GM12878 (cell line): Measurements from ENCODE around the gene IGIP. TPM values are rescaled to one million over a fixed set of nuclear protein-coding genes. Genes with fewer than 3 reads are reported as not detected.

ENCODE experiments used
- ATAC-seq: fragments of 200-7000 bp; cut with Tn5 transposase; 3 replicates; pipeline ENCODE4 v1.9.1; 2020; ENCODE audit warnings: mild to moderate bottlenecking, moderate library complexity
- BruUV-seq: library from RNA; stranded (reverse); fragments of 400-500 nt; replicated peaks from 2 replicates; lab custom pipeline; 2021; lab: Mats Ljungman, UMichigan
- CTCF ChIA-PET: fragments of 300-600 bp; sonication (Branson Sonifier 250); formaldehyde crosslinking; extraction: SDS; loops from one replicate; lab custom pipeline; 2021; ENCODE audit warnings: inconsistent platforms; lab: Yijun Ruan, JAX
- POLR2A ChIA-PET: fragments of 350-600 bp; formaldehyde crosslinking; extraction: SDS; loops from one replicate; lab custom pipeline; 2021; ENCODE audit warnings: inconsistent platforms; lab: Charles Lee
- RAD21 ChIA-PET: fragments of 300-600 bp; sonication (Branson Sonifier 250); formaldehyde crosslinking; loops from one replicate; lab custom pipeline; 2023; ENCODE audit warnings: antibody characterized with exemption; ENCODE audit not compliant: unreplicated experiment; lab: Charles Lee
- SMC1A ChIA-PET: fragments of 300-600 bp; sonication (Branson Sonifier 250); formaldehyde crosslinking; loops from one replicate; lab custom pipeline; 2023; ENCODE audit not compliant: unreplicated experiment, uncharacterized antibody; lab: Charles Lee
- DNase-seq: peaks from one replicate; pipeline ENCODE4 v3.0.0-alpha.2; 2011; ENCODE audit warnings: low read depth, low spot score
- FAIRE-seq: peaks from 3 replicates; lab custom pipeline; 2011; peaks lifted over from hg19 to GRCh38; lab: Jason Lieb, UNC
- H2AFZ ChIP-seq: 2 replicates; pipeline ENCODE4 v1.6.0; 2011; ENCODE audit warnings: low read depth, low read length, control low read depth; ENCODE audit not compliant: control insufficient read depth
- H3K27ac ChIP-seq: 2 replicates; pipeline ENCODE4 v1.5.1; 2011; ENCODE audit warnings: control low read depth; ENCODE audit not compliant: control insufficient read depth, insufficient read depth
- H3K27me3 ChIP-seq, 2 experiments: replicated peaks in 1 of 2; 2 replicates each; pipeline versions ENCODE4 v1.6.0 to v1.6.1; 2011; ENCODE audit warnings: low read length in 1 of 2; ENCODE audit not compliant: control insufficient read depth in 2 of 2, insufficient read depth in 2 of 2
- H3K36me3 ChIP-seq, 2 experiments: 2 replicates each; pipeline ENCODE4 v1.5.1; 2011; ENCODE audit warnings: low read length in 1 of 2; ENCODE audit not compliant: control insufficient read depth in 2 of 2, insufficient read depth in 2 of 2
- H3K4me1 ChIP-seq: 2 replicates; pipeline ENCODE4 v1.6.1; 2011; ENCODE audit warnings: mild to moderate bottlenecking, low read length, moderate library complexity, mixed read lengths; ENCODE audit not compliant: control insufficient read depth, insufficient read depth
- H3K4me2 ChIP-seq: 2 replicates; pipeline ENCODE4 v1.6.0; 2011; ENCODE audit warnings: control low read depth; ENCODE audit not compliant: control insufficient read depth, insufficient read depth
- H3K4me3 ChIP-seq: fragments of 200-600 bp; sonication (generic); 2 replicates; pipeline ENCODE4 v1.5.1; 2016
- H3K79me2 ChIP-seq: 2 replicates; pipeline ENCODE4 v1.6.0; 2011; ENCODE audit warnings: low read length; ENCODE audit not compliant: control insufficient read depth, insufficient read depth
- H3K9ac ChIP-seq: 2 replicates; pipeline ENCODE4 v1.8.0; 2011; ENCODE audit warnings: low read length, control low read depth, mixed read lengths; ENCODE audit not compliant: control insufficient read depth, insufficient read depth
- H3K9me3 ChIP-seq: replicated peaks from 3 replicates; pipeline ENCODE4 v1.5.1; 2011; ENCODE audit warnings: mild to moderate bottlenecking, low read length; ENCODE audit not compliant: control insufficient read depth, insufficient read depth
- H4K20me1 ChIP-seq: 2 replicates; pipeline ENCODE4 v1.6.0; 2011; ENCODE audit not compliant: control insufficient read depth, insufficient read depth
- CBFB ChIP-seq: IDR thresholded peaks from 2 replicates; pipeline ENCODE4 v1.6.1; 2016; ENCODE audit warnings: antibody characterized with exemption, low read depth
- E2F8 ChIP-seq: fragments of 450-650 bp; IDR thresholded peaks from 2 replicates; pipeline ENCODE4 v1.6.1; 2018; ENCODE audit warnings: mild to moderate bottlenecking, low read depth, moderate library complexity; ENCODE audit not compliant: partially characterized antibody
- ETV6 ChIP-seq, 2 experiments: fragments of 450-650 bp in 1 of 2; IDR thresholded peaks in 1 of 2; conservative IDR thresholded peaks in 1 of 2; 2 replicates each; pipeline ENCODE4 v1.6.1; 2014; ENCODE audit warnings: antibody characterized with exemption in 1 of 2, borderline replicate concordance in 1 of 2, low read depth in 1 of 2, mild to moderate bottlenecking in 1 of 2, moderate library complexity in 1 of 2
- NR2C2 ChIP-seq: IDR thresholded peaks from 2 replicates; pipeline ENCODE4 v1.6.1; 2011; ENCODE audit warnings: borderline replicate concordance, low read depth; ENCODE audit not compliant: control insufficient read depth, insufficient read length
- NR2F1 ChIP-seq: fragments of 450-650 bp; conservative IDR thresholded peaks from 2 replicates; pipeline ENCODE4 v1.6.1; 2017; ENCODE audit warnings: mild to moderate bottlenecking
- POLR2AphosphoS2 ChIP-seq: IDR thresholded peaks from 2 replicates; pipeline ENCODE4 v1.6.1; 2011; ENCODE audit warnings: low read depth, mild to moderate bottlenecking, low read length, improper control_type of control experiment, moderate library complexity
- SIN3A ChIP-seq: IDR thresholded peaks from 2 replicates; pipeline ENCODE4 v1.6.1; 2012; ENCODE audit warnings: low read depth, low read length, improper control_type of control experiment
- TBL1XR1 ChIP-seq: IDR thresholded peaks from 2 replicates; pipeline ENCODE4 v1.6.1; 2012; ENCODE audit warnings: low read depth, low read length, improper control_type of control experiment
- ZBTB40 ChIP-seq: fragments of 450-650 bp; IDR thresholded peaks from 2 replicates; pipeline ENCODE4 v1.6.1; 2016; ENCODE audit warnings: mild to moderate bottlenecking, moderate library complexity, borderline replicate concordance
- ZNF687 ChIP-seq: fragments of 450-650 bp; IDR thresholded peaks from 2 replicates; pipeline ENCODE4 v1.6.1; 2017; ENCODE audit warnings: mild to moderate bottlenecking, moderate library complexity
- WGBS: methylation state at CpG from one replicate; pipeline ENCODE4 v1.1.6; 2016; ENCODE audit warnings: low lambda C conversion rate; ENCODE audit not compliant: insufficient replicate concordance, insufficient coverage; ENCODE audit errors: missing lambda C conversion rate; 5-methylcytosine and 5-hydroxymethylcytosine counted together
- in situ Hi-C: fragments of 300-500 bp; cut with MboI; formaldehyde crosslinking; loops from 9 replicates; pipeline ENCODE4 v1.14.3; 2018; ENCODE audit warnings: mixed read lengths
- intact Hi-C: fragments of 100-400 bp; cut with micrococcal nuclease; formaldehyde crosslinking; loops from one replicate; pipeline ENCODE4 v1.14.2; 2022; ENCODE audit not compliant: unreplicated experiment
- polyA plus RNA-seq, 11 experiments: library from polyadenylated mRNA; depleted of rRNA in 4 of 11; unstranded in 6 of 11; stranded (reverse) in 5 of 11; fragments of >200 nt; fragmentation: Nextera tagmentation in 4 of 11; fragmentation: Illumina TruSeq in 1 of 11; extraction: Ambion mirVana in 4 of 11; extraction: Trizol in 1 of 11; gene quantifications; 1 replicate in 1 of 11; 2 replicates in 10 of 11; pipeline versions ENCODE4 v1.2.1 to v1.2.3, GENCODE V29; 2011 to 2016; ENCODE audit warnings: inconsistent platforms in 2 of 11, missing spikeins in 2 of 11, low read depth in 1 of 11
- total RNA-seq, 4 experiments: library from RNA; depleted of rRNA in 3 of 4; stranded (reverse); fragments of >200 nt in 3 of 4; fragmentation: Illumina TruSeq in 1 of 4; extraction: Trizol in 1 of 4; gene quantifications; 2 replicates each; pipeline versions ENCODE4 v1.2.1 to v1.2.3, GENCODE V29; 2013 to 2021

The IGIP gene
- total and polyA plus RNA-seq, 10 of the 15 experiments (the other 5 are each of a cell fraction or from before 2014, with no cell fraction given) = 0.58 to 3.3 (median 1.9) TPM

DNA sequence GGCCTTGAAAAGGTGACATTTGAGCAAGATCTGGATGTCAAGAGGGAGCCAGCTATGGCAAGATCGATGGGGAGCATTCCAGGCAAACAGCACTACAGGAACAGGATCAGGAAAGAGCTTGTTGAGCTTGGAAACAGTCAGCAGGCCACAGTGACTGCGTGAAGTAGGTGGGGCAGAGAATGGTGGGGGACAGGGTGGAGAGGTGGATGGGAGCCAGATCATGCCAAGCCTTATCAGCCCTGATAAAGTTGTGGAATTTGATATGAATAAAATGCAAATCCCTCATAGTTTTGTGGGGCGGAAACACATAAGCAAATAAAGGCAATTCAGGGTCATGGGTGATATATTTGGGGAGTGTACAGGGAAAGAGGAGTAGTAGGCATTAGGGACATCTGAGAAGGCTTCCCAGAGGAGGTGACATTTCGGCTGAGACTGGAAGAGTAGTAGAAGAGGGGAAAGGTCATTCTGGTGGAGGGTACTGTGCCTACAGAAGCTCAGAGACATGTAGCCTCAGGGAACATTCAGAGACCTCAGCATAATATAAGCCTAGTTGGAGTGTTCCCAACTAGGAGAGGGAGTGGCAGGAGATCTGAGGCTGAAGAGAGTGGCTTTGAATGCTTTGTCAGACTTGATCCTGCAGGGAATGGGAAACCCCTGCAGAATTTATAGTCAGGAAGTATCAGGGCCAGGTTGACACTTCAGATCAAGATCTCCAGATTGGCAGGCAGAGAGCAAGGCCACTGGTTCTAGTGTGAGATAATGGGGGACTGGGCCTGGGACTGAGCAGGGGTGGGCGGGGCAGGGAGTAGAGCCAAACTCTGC lies 39.6 kb downstream of the IGIP start:
- POLR2A ChIA-PET = no interaction called here
- no TSS peak for BruUV-seq
- Histone ChIP-seq H4K20me1 (no peaks in the 10 kb centered on the region), H3K9me3 (no peaks in the 10 kb centered on the region), H3K4me1 (peaks cover 16% of the 10 kb centered on the region), H3K4me3 (no peak overlapping the region), H3K27ac (no peak overlapping the region), H3K27me3 (no peaks in the 10 kb centered on the region), H3K4me2 (no peak overlapping the region), H3K9ac (no peak overlapping the region), H3K36me3 (no peaks in the 10 kb centered on the region), H2AFZ (no peak overlapping the region), H3K79me2 (no peaks in the 10 kb centered on the region)
- CTCF ChIA-PET = interaction anchor here (1.0 to 1.5 kb wide), 2 partner anchors 12 to 194 kb away, joined by 3 to 4 read pairs; no protein-coding TSS in a partner anchor
- 73% methylated on average over 5 of the region's 5 CpGs for WGBS
- SMC1A ChIA-PET = interaction anchor here (0.6 to 1.5 kb wide), 2 partner anchors 75 to 104 kb away, joined by 3 to 4 read pairs; no protein-coding TSS in a partner anchor
- ATAC-seq = no peak
- in situ Hi-C loops (no loop called here), intact Hi-C loops (no loop called here)
- RAD21 ChIA-PET = interaction anchor here (0.6 kb wide), 1 partner anchor 111 kb away, joined by 3 read pairs; no protein-coding TSS in a partner anchor
- no peak for FAIRE-seq
- no peak for DNase-seq
- TF ChIP-seq E2F8 = no peak
- TF ChIP-seq ZBTB40 = no peak
- no peak for TF ChIP-seq NR2F1
- TF ChIP-seq CBFB = no peak
- no peak for TF ChIP-seq SIN3A
- TF ChIP-seq POLR2AphosphoS2 = no peak
- no peak for TF ChIP-seq ZNF687
- no peak for TF ChIP-seq ETV6 (conservative IDR thresholded peaks at IDR 0.05 in 1 of 2, IDR thresholded peaks at IDR 0.05 in 1 of 2; ENCODE audit: borderline replicate concordance in 1 of 2, low read depth in 1 of 2)
- TF ChIP-seq TBL1XR1 = no peak
- no peak for TF ChIP-seq NR2C2
